Breast epithelium (tissue), 3 donors: ENCODE results near the gene MINDY3.

ENCODE experiments used
- POLR2A ChIP-seq: fragments of 450-650 bp; IDR thresholded peaks from one replicate; pipeline ENCODE4 v1.6.1; 2016; ENCODE audit warnings: antibody characterized with exemption, mild to moderate bottlenecking, moderate library complexity
- TF ChIP-seq, protein P1 (sequence below), 3 donors: fragments of 450-650 bp; IDR thresholded peaks; one replicate each; pipeline ENCODE4 v1.5.1; 2016 to 2017; ENCODE audit warnings: antibody characterized with exemption in 3 of 3, mild to moderate bottlenecking in 3 of 3, moderate library complexity in 3 of 3

DNA sequence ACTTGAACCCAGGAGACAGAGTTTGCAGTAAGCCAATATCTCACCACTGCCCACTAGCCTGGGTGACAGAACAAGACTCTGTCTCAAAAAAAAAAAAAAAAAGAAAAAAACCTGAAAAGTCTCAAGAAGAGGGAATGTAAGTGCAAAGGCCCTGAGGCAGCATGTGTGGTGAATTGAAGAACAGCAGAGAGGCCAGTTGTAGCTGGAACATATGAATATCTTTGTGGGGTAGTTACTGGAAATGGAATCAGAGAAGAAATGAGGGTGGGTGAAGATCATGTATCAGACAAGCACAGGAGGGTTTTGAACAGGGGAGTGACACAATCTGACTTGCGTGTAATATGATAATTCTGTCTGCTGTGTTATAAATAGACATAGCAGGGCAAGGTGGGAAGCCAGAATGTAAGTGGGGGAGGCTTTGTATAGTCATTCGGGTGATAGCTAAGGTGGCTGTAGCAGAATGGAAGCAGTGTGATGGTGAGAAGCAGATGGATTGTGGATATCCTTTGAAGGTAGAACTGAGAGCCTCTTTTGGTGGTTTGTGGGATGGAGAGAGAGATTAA lies 95.3 kb downstream of the MINDY3 start:
- TF ChIP-seq, protein P1, sequence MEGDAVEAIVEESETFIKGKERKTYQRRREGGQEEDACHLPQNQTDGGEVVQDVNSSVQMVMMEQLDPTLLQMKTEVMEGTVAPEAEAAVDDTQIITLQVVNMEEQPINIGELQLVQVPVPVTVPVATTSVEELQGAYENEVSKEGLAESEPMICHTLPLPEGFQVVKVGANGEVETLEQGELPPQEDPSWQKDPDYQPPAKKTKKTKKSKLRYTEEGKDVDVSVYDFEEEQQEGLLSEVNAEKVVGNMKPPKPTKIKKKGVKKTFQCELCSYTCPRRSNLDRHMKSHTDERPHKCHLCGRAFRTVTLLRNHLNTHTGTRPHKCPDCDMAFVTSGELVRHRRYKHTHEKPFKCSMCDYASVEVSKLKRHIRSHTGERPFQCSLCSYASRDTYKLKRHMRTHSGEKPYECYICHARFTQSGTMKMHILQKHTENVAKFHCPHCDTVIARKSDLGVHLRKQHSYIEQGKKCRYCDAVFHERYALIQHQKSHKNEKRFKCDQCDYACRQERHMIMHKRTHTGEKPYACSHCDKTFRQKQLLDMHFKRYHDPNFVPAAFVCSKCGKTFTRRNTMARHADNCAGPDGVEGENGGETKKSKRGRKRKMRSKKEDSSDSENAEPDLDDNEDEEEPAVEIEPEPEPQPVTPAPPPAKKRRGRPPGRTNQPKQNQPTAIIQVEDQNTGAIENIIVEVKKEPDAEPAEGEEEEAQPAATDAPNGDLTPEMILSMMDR (IDR thresholded peaks at IDR 0.05) = no peak
- TF ChIP-seq POLR2A = no peak
